ENCODE data around the gene NELL1. TPM values are rescaled to one million over a fixed set of nuclear protein-coding genes. Genes with fewer than 3 reads are reported as not detected.

NELL1 gene
- total and polyA plus RNA-seq, 2 donors (not counting 3 experiments of a cell fraction or from before 2014, with no cell fraction given) = not detected

GRCh38 chr11:21402274-21402673 lies 732.9 kb downstream of the NELL1 start:
- Histone ChIP-seq H3K9ac (replicated peaks; ENCODE audit: extremely low read depth, insufficient read depth, low read length) (no peak overlapping the region), H3K27ac (ENCODE audit: insufficient read depth, low read depth, low read length) (no peak overlapping the region), H3K4me2 (ENCODE audit: insufficient read depth, low read length) (no peak overlapping the region), H4K20me1 (replicated peaks; ENCODE audit: control insufficient read depth, extremely low read depth, insufficient read depth, low read length) (no peaks in the 10 kb centered on the region), H3K27me3 (ENCODE audit: control insufficient read depth in 2 of 2, insufficient read depth in 2 of 2, low read length in 2 of 2) (no peaks in the 10 kb centered on the region), H3K4me1 (ENCODE audit: control insufficient read depth, extremely low read depth, insufficient read depth, low read length) (no peaks in the 10 kb centered on the region), H3K36me3 (ENCODE audit: control insufficient read depth in 2 of 2, extremely low read depth in 1 of 2, insufficient read depth in 2 of 2, low read length in 2 of 2) (no peaks in the 10 kb centered on the region), H2AFZ (ENCODE audit: low read depth, low read length) (no peak overlapping the region), H3K4me3 (replicated peaks in 1 of 3; ENCODE audit: insufficient read depth in 1 of 3, low read depth in 1 of 3, low read length in 3 of 3) (no peak overlapping the region), H3K9me3 (replicated peaks; ENCODE audit: control insufficient read depth, insufficient read depth, low read length) (no peaks in the 10 kb centered on the region), H3K79me2 (ENCODE audit: control insufficient read depth, insufficient read depth, low read length) (no peaks in the 10 kb centered on the region), H3K9me1 (replicated peaks; ENCODE audit: control insufficient read depth, extremely low read depth, insufficient read depth, low read length) (no peaks in the 10 kb centered on the region)
- no peak for TF ChIP-seq POLR2A (IDR thresholded peaks at IDR 0.05; ENCODE audit: low read depth, low read length)
- no TSS peak for BruUV-seq (replicated peaks)
- FAIRE-seq (no peak), DNase-seq (ENCODE audit: low read depth, low spot score) (no peak)
- CTCF ChIA-PET = no interaction called here
- intact Hi-C loops (cut with micrococcal nuclease) = no loop called here
- POLR2A ChIA-PET = no interaction called here
- dilution Hi-C loops (cut with MboI; ENCODE audit: extremely low pct_ligation_motif_present, low sequenced_read_pairs) = no loop called here

- intact Hi-C loops (cut with micrococcal nuclease) (no loop called here), dilution Hi-C loops (cut with MboI; ENCODE audit: extremely low pct_ligation_motif_present, low sequenced_read_pairs) (no loop called here)
- TF ChIP-seq GATA2 (IDR thresholded peaks at IDR 0.05; ENCODE audit: insufficient read depth, insufficient read length, low read depth, low read length) = no peak
- no peak for TF ChIP-seq FOS (IDR thresholded peaks at IDR 0.05; ENCODE audit: borderline replicate concordance, insufficient read depth, low read length)
- no peak for TF ChIP-seq EZH2 (IDR thresholded peaks at IDR 0.05; ENCODE audit: borderline replicate concordance, low read depth, low read length, severe bottlenecking)
- no peak for TF ChIP-seq MYC (IDR thresholded peaks at IDR 0.05; ENCODE audit: low read depth, low read length)
- TF ChIP-seq CTCF (IDR thresholded peaks at IDR 0.05; ENCODE audit: extremely low read depth in 1 of 2, insufficient read depth in 1 of 2, low read depth in 1 of 2, low read length in 2 of 2) = no peak
- TF ChIP-seq JUN (IDR thresholded peaks at IDR 0.05; ENCODE audit: borderline replicate concordance, insufficient read depth, insufficient read length, low read depth) = no peak
- TF ChIP-seq POLR2AphosphoS5 (IDR thresholded peaks at IDR 0.05; ENCODE audit: insufficient read depth, low read depth, low read length) = no peak
- no peak for TF ChIP-seq MAX (IDR thresholded peaks at IDR 0.05; ENCODE audit: insufficient read depth, insufficient read length)
- no peak for TF ChIP-seq POLR2A (IDR thresholded peaks at IDR 0.05; ENCODE audit: low read depth, low read length)
- Histone ChIP-seq H3K36me3 (ENCODE audit: control insufficient read depth in 2 of 2, extremely low read depth in 1 of 2, insufficient read depth in 2 of 2, low read length in 2 of 2) (no peaks in the 10 kb centered on the region), H3K27me3 (ENCODE audit: control insufficient read depth in 2 of 2, insufficient read depth in 2 of 2, low read length in 2 of 2) (no peaks in the 10 kb centered on the region), H3K4me3 (replicated peaks in 1 of 3; ENCODE audit: insufficient read depth in 1 of 3, low read depth in 1 of 3, low read length in 3 of 3) (no peak overlapping the region), H3K9me3 (replicated peaks; ENCODE audit: control insufficient read depth, insufficient read depth, low read length) (no peaks in the 10 kb centered on the region), H3K79me2 (ENCODE audit: control insufficient read depth, insufficient read depth, low read length) (no peaks in the 10 kb centered on the region), H3K9ac (replicated peaks; ENCODE audit: extremely low read depth, insufficient read depth, low read length) (no peak overlapping the region), H3K27ac (ENCODE audit: insufficient read depth, low read depth, low read length) (no peak overlapping the region), H4K20me1 (replicated peaks; ENCODE audit: control insufficient read depth, extremely low read depth, insufficient read depth, low read length) (no peaks in the 10 kb centered on the region), H3K9me1 (replicated peaks; ENCODE audit: control insufficient read depth, extremely low read depth, insufficient read depth, low read length) (no peaks in the 10 kb centered on the region), H2AFZ (ENCODE audit: low read depth, low read length) (no peak overlapping the region), H3K4me1 (ENCODE audit: control insufficient read depth, extremely low read depth, insufficient read depth, low read length) (no peaks in the 10 kb centered on the region), H3K4me2 (ENCODE audit: insufficient read depth, low read length) (no peak overlapping the region)
- CTCF ChIA-PET = no interaction called here
- DNase-seq (ENCODE audit: low read depth, low spot score) (no peak), FAIRE-seq (no peak)
- no TSS peak for BruUV-seq (replicated peaks)
- POLR2A ChIA-PET = no interaction called here
Measured at GRCh38 chr11:21403069-21403468, 733.7 kb downstream of the NELL1 start.

All from endothelial cell of umbilical vein (primary cell).